Sigmoid colon (tissue), 4 donors: ENCODE results near the gene C1RL.

Experiments used
- CTCF ChIP-seq, 4 experiments: fragments of 450-650 bp in 3 of 4; fragments of 200-600 bp in 1 of 4; IDR thresholded peaks; one replicate each; pipeline ENCODE4 v1.5.1; 2016 to 2019; ENCODE audit warnings: antibody characterized with exemption in 4 of 4, mild to moderate bottlenecking in 3 of 4, moderate library complexity in 2 of 4
- EP300 ChIP-seq, 4 donors: sonication (generic); formaldehyde crosslinking; IDR thresholded peaks; one replicate each; pipeline ENCODE4 v1.6.1; 2017; ENCODE audit warnings: antibody characterized with exemption in 4 of 4
- POLR2A ChIP-seq, 2 donors: fragments of 450-650 bp; IDR thresholded peaks; one replicate each; pipeline ENCODE4 v1.6.1; 2016; ENCODE audit warnings: antibody characterized with exemption in 2 of 2, mild to moderate bottlenecking in 2 of 2, moderate library complexity in 2 of 2
- POLR2AphosphoS5 ChIP-seq, 4 donors: sonication (generic); formaldehyde crosslinking; IDR thresholded peaks; one replicate each; pipeline ENCODE4 v1.6.1; 2017; ENCODE audit warnings: antibody characterized with exemption in 4 of 4

GRCh38 chr12:7072554-7072953 is 36.5 kb downstream of the C1RL start:
- TF ChIP-seq POLR2A (IDR thresholded peaks at IDR 0.05), result no peak
- TF ChIP-seq CTCF (IDR thresholded peaks at IDR 0.05), result no peak
- TF ChIP-seq POLR2AphosphoS5 (IDR thresholded peaks at IDR 0.05), result no peak
- TF ChIP-seq EP300 (IDR thresholded peaks at IDR 0.05), result no peak
